NOMO-1 treated with dmso at 0.1 percent for 144 hours (cell line): ENCODE data around the gene PRR20G.

Experiments used
- DNase-seq: peaks from one replicate; lab custom pipeline; 2025; ENCODE audit not compliant: unreplicated experiment; lab: John Stamatoyannopoulos, UW

The PRR20G gene

GRCh38 chr3:127264794-127265514 is 22.9 kb downstream of the PRR20G start:
- no peak for DNase-seq

- DNase-seq, result no peak
These were observed 23.6 kb downstream of the PRR20G start for GRCh38 chr3:127264292-127264691.

DNA sequence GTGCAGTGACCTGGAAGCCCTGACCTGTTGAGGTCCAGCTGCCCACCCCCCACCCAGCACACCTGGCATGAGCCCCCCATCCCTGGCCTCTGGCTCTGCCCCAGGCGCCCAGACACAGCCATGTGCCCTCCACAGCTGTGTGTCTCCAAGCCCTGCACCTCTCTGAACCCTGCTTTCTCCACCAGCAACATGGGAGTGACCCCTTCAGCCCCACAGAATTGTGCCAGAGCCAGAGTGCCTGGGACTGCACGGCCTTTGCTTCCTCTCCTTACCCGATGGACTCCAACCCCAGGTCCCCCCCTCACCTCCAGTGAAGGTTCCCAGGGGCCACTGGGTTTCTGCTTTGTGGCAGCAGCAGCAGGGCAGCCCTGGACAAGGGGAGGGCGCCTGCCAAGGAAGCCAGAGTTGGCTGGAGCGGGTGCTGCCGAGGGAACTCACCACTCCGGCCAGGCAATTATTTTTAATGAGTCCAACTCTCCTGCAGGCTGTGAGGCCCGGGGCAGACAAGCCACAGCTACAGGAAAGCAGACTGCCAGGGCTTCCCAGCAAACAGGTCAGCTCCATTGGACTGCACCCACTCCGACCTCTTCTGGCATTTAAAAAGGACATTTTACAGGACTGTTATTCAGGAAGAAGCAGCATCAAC is 24.1 kb downstream of the PRR20G start:
- no peak for DNase-seq

- no peak for DNase-seq
These were observed 24.8 kb downstream of the PRR20G start for GRCh38 chr3:127263037-127263436.

DNA sequence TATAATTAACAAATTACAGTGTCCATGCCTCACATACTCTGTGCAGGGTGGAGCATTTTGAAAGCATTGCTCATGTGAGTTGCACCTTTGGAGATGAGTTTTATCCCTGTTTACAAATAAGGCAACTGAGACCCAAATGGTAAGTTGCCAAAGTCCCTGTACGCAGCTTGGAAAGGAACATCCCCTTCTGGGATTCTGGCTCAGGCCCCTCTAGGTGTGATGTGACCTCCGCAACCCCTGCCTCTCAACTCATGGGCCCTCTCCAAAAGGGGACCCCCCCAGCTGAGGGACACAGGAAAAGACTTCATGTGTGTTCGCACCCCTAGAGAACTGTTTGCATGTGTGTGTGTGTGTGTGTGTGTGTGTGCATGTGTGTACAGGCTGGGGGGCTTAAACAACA is 25.3 kb downstream of the PRR20G start:
- no peak for DNase-seq

GRCh38 chr3:127261925-127262324 is 25.9 kb downstream of the PRR20G start:
- no peak for DNase-seq

DNA sequence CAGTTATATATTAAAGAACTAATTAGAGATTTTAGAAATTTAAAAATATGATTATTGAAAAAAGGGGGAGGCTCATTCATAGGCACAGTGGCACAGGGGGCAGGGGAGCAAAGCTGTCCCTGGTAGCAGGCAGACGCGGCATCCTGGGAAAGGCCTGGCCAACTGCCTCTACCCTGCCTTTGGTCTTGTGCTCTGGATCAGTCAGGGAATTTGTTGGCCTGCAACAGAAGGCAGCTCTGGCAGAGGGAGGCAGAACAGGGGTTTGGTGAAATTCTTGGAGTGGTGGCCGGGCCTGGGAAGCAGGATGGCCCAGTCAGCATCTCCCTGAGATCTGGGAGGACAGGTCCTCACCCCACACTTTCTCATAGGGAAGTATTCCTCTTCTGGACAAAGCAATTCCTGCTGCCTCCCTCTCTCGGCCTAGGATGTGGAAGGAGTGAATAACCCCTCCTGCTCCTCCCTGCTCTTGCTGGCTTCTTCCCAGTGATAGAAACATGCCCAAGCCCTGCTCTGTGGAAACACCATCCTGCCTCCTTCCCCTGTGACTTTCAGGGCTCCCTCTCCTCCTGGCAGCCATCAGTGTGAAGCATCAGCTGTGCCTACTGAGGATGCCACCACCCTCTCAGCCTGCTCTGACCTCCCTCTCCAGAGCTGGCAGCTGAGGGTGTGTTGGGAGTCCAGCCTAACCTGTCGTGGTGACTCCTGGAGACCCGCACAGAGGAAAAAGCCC is 26.9 kb downstream of the PRR20G start:
- DNase-seq, result no peak

- DNase-seq, result no peak
These were observed 27.4 kb downstream of the PRR20G start for GRCh38 chr3:127260416-127260815.

DNA sequence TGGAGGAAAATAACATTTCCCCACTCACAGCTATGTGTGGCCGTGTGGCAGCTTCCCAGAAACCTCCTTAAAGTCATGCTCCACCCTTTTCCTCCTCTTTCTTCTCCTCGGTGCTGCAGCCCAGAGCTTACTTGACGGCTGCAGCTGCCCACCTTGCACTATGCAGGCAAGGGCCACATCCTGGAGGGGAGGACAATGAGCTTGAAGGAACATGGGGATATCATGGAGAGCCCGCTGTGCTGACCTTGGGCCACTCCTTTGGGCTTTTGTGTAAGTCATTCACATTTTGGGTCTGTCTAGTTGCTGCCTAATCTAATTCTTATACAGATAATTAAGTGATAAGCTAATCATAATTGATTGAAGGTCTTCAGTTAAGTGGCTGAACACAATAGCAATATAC is 28.0 kb downstream of the PRR20G start:
- DNase-seq, result no peak

DNA sequence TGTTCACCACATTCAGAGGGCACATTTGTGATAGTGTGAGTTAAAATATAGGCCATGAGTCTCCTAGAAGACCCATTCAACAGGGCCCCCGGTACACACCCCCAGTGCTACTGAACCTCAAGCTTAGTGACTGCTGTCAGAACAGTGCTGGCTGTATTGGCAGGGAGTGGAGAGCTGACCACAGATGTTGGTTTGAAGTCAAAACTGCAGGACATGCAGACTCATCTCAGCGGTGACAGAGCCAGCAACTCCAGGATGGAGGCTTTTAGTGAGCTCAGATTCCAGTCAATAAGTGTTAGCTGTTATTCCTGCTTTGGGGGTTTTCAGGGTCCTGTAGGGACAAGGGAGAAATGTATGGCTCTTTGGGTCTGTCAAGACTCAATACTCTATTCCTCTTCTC is 29.1 kb downstream of the PRR20G start:
- no peak for DNase-seq

DNA sequence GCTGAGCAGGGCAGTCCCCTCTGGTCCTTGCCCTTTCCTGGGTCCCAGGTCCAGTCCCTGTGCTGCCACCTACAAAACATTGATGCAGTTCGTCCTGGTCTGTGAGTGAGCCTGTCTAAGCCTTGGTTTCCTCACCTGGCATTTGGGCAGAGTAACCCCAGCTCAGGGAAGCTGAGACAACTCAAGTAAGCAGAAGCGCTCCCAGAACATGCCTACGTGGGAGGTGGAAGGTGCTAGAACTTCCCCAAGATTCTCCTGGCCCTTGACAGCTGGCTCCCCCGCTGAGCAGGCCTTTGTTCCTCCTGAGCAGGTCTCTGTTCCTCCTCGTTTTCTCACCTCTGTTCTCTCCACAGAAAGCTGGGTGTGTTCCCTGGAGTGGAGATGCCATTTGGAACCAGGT is 30.5 kb downstream of the PRR20G start:
- DNase-seq, result no peak

- DNase-seq, result no peak
These were observed 31.0 kb downstream of the PRR20G start for GRCh38 chr3:127256733-127257271.

GRCh38 chr3:127256138-127256537 is 31.7 kb downstream of the PRR20G start:
- no peak for DNase-seq

DNA sequence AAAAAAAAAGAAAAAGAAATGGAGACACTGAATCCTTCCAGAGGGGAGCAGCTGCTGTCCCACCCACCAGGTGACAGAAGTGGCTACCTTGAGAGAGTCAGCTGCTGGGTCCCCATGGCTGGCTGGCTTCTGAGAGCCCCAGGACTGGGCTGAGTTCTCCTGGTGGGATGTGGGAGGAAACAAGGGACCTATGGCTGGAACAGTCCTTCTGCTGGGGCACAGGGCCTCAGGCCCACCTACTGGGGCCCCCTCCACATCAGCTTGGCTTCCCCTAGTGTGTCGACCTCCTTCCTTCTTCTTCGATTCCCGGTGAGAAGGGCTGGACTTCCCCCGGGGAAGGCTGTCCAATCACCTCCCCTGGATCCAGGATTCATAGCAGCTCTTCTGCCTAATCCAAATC is 32.3 kb downstream of the PRR20G start:
- no peak for DNase-seq

DNA sequence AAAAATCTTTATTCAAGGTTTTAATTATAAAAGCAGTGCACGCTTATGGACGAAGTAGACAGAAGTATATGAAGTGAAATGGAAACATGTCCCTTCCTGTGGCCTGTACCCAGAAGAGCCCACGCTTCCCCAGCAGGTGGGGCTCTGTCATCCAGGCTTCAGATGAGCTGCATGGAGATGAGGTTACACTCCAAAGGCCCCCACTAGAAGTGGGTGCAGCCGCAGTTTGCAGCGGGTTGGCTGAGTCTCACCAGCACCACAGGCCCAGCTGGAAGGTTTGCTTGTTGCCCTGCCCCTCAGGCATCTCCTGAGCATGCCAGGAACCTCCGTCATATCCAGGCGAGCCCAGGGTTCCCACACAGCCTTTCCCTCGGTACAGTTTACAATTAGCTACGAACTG is 33.1 kb downstream of the PRR20G start:
- no peak for DNase-seq

GRCh38 chr3:127254033-127254644 is 33.7 kb downstream of the PRR20G start:
- no peak for DNase-seq

GRCh38 chr3:127253491-127253890 is 34.4 kb downstream of the PRR20G start:
- DNase-seq, result no peak

DNA sequence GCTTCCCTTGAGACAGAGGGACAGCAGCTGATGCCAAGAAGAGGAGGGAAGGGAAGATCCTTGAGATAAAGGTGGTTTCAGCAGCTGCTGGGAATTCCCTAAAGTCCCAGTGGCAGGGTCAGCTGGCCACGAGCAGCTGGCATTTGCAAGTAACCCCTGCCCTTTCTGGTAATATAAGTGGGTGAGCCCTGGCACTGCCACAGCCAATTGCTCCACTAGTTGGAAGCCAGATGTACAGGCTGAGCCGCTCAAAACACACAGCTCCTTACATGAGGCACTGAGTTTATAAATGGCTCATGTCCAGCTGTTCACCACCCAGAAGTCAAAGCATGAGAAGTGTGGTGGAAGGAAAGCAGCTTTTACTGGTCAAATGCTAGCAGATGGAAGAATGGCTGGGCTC is 35.4 kb downstream of the PRR20G start:
- DNase-seq, result no peak

DNA sequence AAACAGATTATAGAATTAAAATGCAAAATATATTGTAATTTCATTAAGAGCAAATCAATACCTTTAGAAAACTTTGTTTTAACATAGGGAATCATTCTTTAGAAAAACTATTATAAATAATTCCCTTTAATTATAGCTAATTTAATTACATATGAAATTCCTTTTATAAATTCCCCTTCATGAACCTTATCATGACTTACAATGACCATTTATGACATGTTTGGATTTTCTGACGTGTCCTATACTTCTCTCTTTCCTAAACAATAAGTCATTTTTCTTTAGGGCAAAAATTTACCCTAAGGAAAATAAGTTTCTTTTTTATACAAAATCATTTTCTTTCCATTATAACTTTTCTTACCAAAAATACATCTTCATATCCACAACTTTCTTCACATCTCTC is 37.8 kb downstream of the PRR20G start:
- DNase-seq, result no peak

GRCh38 chr3:127247292-127247691 is 40.6 kb downstream of the PRR20G start:
- no peak for DNase-seq

GRCh38 chr3:127238602-127239001 is 49.2 kb downstream of the PRR20G start:
- no peak for DNase-seq

DNA sequence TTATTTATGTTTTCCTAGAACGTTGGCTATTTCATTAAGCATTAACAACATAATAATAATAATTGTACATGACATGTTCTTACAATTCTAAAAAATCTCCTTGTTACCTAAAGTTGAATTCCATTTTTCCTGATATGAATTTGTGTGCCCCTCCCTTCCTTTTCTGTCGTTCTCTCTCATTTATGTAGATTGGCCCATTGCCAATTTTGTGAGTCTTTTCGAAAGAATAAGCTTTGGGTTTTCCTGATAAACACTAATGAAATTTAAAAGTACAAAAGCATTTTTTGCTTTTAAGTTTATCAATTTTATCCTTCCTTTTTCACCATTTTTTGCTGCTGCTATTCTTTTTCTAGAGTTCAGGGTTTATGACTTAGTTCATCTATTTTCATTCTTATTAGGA is 50.0 kb downstream of the PRR20G start:
- no peak for DNase-seq
